DND-41 (cell line): ENCODE results near the gene VPS8.

Experiments
- ATAC-seq: fragments of 200-7000 bp; cut with Tn5 transposase; 3 replicates; pipeline ENCODE4 v1.9.1; 2021; ENCODE audit warnings: low read depth; ENCODE audit not compliant: insufficient read depth
- DNase-seq: peaks from one replicate; pipeline ENCODE4 v3.0.0-alpha.2; 2020
- H2AFZ ChIP-seq: 2 replicates; pipeline ENCODE4 v1.6.0; 2012; ENCODE audit warnings: low read depth, low read length
- H3K27ac ChIP-seq: 2 replicates; pipeline ENCODE4 v1.5.1; 2012; ENCODE audit warnings: low read length, inconsistent platforms
- H3K27me3 ChIP-seq: fragments of 200-600 bp; sonication (generic); 2 replicates; pipeline ENCODE4 v1.6.0; 2012; ENCODE audit warnings: low read length, mild to moderate bottlenecking, inconsistent platforms; ENCODE audit not compliant: insufficient read depth, poor library complexity
- H3K36me3 ChIP-seq: 2 replicates; pipeline ENCODE4 v1.5.1; 2012; ENCODE audit warnings: low read length, inconsistent platforms; ENCODE audit not compliant: insufficient read depth
- H3K4me1 ChIP-seq: 2 replicates; pipeline ENCODE4 v1.5.1; 2012; ENCODE audit warnings: mild to moderate bottlenecking, low read length; ENCODE audit not compliant: insufficient read depth
- H3K4me2 ChIP-seq: 2 replicates; pipeline ENCODE4 v1.6.0; 2012; ENCODE audit warnings: mild to moderate bottlenecking, moderate library complexity, low read length, inconsistent platforms; ENCODE audit not compliant: insufficient read depth
- H3K4me3 ChIP-seq, 2 experiments: fragments of 200-600 bp in 1 of 2; shearing (Covaris generic) in 1 of 2; 2 replicates each; pipeline ENCODE4 v1.5.1; 2012 to 2016; ENCODE audit warnings: inconsistent platforms in 2 of 2, low read length in 2 of 2, mild to moderate bottlenecking in 2 of 2, low read depth in 1 of 2, moderate library complexity in 1 of 2
- H3K79me2 ChIP-seq: 2 replicates; pipeline ENCODE4 v1.6.0; 2012; ENCODE audit warnings: low read length, inconsistent platforms; ENCODE audit not compliant: insufficient read depth
- H3K9ac ChIP-seq: 2 replicates; pipeline ENCODE4 v1.6.0; 2012; ENCODE audit warnings: low read depth, mild to moderate bottlenecking, inconsistent platforms, low read length, moderate library complexity
- H3K9me3 ChIP-seq: 2 replicates; pipeline ENCODE4 v1.5.1; 2012; ENCODE audit warnings: low read length, moderate library complexity, mild to moderate bottlenecking, inconsistent platforms; ENCODE audit not compliant: insufficient read depth, severe bottlenecking
- H4K20me1 ChIP-seq: 2 replicates; pipeline ENCODE4 v1.6.0; 2012; ENCODE audit warnings: low read length; ENCODE audit not compliant: insufficient read depth
- EZH2 ChIP-seq: IDR thresholded peaks from 3 replicates; pipeline ENCODE4 v1.6.1; 2012; ENCODE audit warnings: borderline replicate concordance, low read depth, mild to moderate bottlenecking, moderate library complexity, low read length, inconsistent platforms; ENCODE audit not compliant: severe bottlenecking
- TF ChIP-seq, protein P1 (sequence below): IDR thresholded peaks from 2 replicates; pipeline ENCODE4 v1.5.1; 2012; ENCODE audit warnings: borderline replicate concordance, low read length, moderate library complexity, mild to moderate bottlenecking; ENCODE audit not compliant: poor library complexity, severe bottlenecking; ENCODE audit errors: extremely low read depth

Gene VPS8

DNA sequence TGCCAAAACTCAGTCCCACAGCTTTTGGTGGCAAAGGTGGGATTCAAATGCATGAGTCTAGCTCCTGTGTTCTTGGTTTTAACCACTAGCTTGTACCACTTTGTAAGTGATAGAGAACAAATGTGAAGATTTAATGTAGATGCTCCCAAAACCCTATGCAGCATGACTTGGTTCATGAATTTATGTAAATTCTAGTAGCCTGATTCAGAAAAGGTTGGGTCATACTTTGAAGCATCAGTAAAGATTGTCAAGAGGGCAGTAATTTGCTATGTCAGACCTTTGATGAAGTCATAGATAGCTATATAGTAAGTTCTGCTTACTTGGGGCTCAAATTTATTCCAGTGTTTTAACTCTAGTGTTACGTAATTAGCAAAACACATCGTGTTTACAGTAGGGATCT, 75.6 kb downstream of the VPS8 start:
- H3K4me3 ChIP-seq = no peak overlapping the region
- no peaks in the 10 kb centered on the region for H3K9me3 ChIP-seq
- H4K20me1 ChIP-seq = no peaks in the 10 kb centered on the region
- DNase-seq (no peak), ATAC-seq (no peak)
- no peak for TF ChIP-seq EZH2
- TF ChIP-seq, protein P1, sequence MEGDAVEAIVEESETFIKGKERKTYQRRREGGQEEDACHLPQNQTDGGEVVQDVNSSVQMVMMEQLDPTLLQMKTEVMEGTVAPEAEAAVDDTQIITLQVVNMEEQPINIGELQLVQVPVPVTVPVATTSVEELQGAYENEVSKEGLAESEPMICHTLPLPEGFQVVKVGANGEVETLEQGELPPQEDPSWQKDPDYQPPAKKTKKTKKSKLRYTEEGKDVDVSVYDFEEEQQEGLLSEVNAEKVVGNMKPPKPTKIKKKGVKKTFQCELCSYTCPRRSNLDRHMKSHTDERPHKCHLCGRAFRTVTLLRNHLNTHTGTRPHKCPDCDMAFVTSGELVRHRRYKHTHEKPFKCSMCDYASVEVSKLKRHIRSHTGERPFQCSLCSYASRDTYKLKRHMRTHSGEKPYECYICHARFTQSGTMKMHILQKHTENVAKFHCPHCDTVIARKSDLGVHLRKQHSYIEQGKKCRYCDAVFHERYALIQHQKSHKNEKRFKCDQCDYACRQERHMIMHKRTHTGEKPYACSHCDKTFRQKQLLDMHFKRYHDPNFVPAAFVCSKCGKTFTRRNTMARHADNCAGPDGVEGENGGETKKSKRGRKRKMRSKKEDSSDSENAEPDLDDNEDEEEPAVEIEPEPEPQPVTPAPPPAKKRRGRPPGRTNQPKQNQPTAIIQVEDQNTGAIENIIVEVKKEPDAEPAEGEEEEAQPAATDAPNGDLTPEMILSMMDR = no peak
- H3K27ac ChIP-seq = no peak overlapping the region
- no peak overlapping the region for H3K9ac ChIP-seq
- no peak overlapping the region for H2AFZ ChIP-seq
- no peaks in the 10 kb centered on the region for H3K27me3 ChIP-seq
- H3K4me2 ChIP-seq = no peak overlapping the region
- no peaks in the 10 kb centered on the region for H3K4me1 ChIP-seq
- peaks cover 3% of the 10 kb centered on the region; the same call in 1 of the 2 replicates for H3K36me3 ChIP-seq
- no peaks in the 10 kb centered on the region for H3K79me2 ChIP-seq

DNA sequence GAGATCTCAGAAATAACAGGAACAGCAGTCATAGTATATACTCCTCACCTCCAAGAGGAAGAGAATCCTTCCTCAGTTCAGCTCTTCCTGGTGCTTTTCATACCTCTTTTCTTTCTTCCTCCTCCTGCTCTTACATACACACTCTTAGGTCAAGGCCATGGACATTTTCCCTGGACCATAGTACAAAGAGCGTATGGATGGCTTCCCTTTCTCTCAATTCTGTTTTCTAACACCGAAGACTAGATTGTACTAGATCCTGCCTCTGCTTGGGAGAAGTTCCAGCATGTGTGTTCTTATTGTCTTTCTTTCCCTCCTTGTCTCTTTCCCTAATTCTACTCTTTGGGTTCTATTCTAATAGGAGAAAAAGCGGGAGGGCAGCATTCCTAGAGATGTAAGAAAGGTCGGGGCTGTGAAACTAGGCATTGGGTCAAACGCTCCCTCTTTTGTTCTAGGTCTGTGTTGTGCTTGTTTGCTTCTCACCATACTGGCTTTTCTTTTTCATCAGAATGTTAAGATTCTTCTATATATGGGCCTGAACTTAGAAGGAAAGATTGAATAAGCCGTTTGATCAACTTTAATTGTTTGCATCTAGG, 77.4 kb downstream of the VPS8 start:
- H3K4me2 ChIP-seq = no peak overlapping the region
- H3K27ac ChIP-seq = no peak overlapping the region
- no peaks in the 10 kb centered on the region for H3K27me3 ChIP-seq
- no peaks in the 10 kb centered on the region for H3K9me3 ChIP-seq
- no peaks in the 10 kb centered on the region for H4K20me1 ChIP-seq
- TF ChIP-seq, protein P1 = no peak
- no peak for TF ChIP-seq EZH2
- no peak overlapping the region for H3K4me3 ChIP-seq
- no peaks in the 10 kb centered on the region for H3K4me1 ChIP-seq
- H3K79me2 ChIP-seq = no peaks in the 10 kb centered on the region
- peaks cover 3% of the 10 kb centered on the region; the same call in 1 of the 2 replicates for H3K36me3 ChIP-seq
- DNase-seq (no peak), ATAC-seq (no peak)
- no peak overlapping the region for H3K9ac ChIP-seq
- H2AFZ ChIP-seq = no peak overlapping the region

DNA sequence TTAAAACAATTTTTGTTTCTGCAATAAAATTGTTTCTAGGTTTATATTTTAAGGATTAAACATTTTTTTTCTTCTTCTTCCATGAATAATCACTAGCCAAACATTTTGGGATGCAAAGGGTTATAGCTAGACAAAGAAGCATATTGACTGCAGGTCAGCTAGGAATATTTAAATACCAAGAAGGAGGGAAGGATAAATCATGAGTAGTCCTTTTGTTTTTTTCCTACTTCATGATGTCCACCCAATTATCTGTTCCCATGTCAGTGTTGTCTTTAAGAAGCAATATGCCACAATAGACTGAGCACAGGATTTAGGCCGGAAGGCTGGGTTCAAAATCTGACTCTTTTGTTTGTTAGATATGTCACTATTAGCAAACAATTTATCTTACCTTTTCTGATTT, 82.1 kb downstream of the VPS8 start:
- TF ChIP-seq, protein P1 = no peak
- TF ChIP-seq EZH2 = no peak
- Histone ChIP-seq H4K20me1 (no peaks in the 10 kb centered on the region), H3K27me3 (no peaks in the 10 kb centered on the region), H3K27ac (no peak overlapping the region), H3K9me3 (no peaks in the 10 kb centered on the region), H3K36me3 (no peaks in the 10 kb centered on the region), H3K4me2 (no peak overlapping the region), H3K9ac (no peak overlapping the region), H3K4me3 (no peak overlapping the region), H3K79me2 (no peaks in the 10 kb centered on the region), H3K4me1 (no peaks in the 10 kb centered on the region), H2AFZ (no peak overlapping the region)
- no peak for DNase-seq
- no peak for ATAC-seq

DNA sequence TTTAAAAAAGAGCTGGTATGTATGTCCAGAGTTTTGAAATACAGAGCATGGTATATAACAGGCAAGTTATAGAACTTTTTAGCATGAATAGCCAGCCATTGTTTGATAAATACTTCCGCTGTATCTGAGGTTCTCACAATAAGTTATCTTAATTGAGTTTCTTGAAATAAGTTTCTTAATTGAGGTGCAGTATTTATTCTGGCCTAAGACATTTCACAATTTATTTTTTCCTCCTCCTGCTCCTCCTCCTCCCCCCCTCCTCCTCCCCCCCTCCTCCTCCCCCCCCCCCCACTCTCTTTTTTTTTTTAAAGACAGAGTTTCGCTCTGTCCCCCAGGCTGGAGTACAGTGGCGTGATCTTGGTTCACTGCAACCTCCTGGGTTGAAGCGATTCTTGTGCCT, 83.4 kb downstream of the VPS8 start:
- ATAC-seq (no peak), DNase-seq (no peak)
- Histone ChIP-seq H3K36me3 (no peaks in the 10 kb centered on the region; the same call in 1 of the 2 replicates), H3K79me2 (no peaks in the 10 kb centered on the region), H3K4me2 (no peak overlapping the region), H2AFZ (no peak overlapping the region), H3K9ac (no peak overlapping the region), H3K9me3 (no peaks in the 10 kb centered on the region), H3K4me1 (no peaks in the 10 kb centered on the region), H3K27ac (no peak overlapping the region), H4K20me1 (no peaks in the 10 kb centered on the region), H3K27me3 (no peaks in the 10 kb centered on the region), H3K4me3 (no peak overlapping the region)
- TF ChIP-seq, protein P1 = no peak
- TF ChIP-seq EZH2 = no peak
